Stimulated activated naive CD8-positive, alpha-beta T cell treated with anti-CD3 and anti-CD28 coated beads, Interleukin-15, amount 100 ng/mL, for 72 hours (primary cell): ENCODE results near the gene WDR31.
A peak's percentile ranks its signal among the peaks of the same experiment; 100 is the strongest.
"Not testable (repeated sequence)": the region's sequence is repeated elsewhere in the genome, so short reads cannot be mapped to it uniquely, and the experiment has no call there.

Experiments
- ATAC-seq: fragments of 150-1000 bp; cut with Tn5 transposase; 2 replicates; pipeline ENCODE4 v1.10.0; 2021; ENCODE audit warnings: mild to moderate bottlenecking, moderate library complexity
- DNase-seq, 2 donors: peaks; one replicate each; pipeline ENCODE4 v3.0.0; 2021 to 2022
- H3K27ac Mint-ChIP-seq, 2 donors: one replicate each; pipeline ENCODE4 v1.8.0; 2022; ENCODE audit warnings: mild to moderate bottlenecking in 2 of 2, mixed read lengths in 2 of 2, moderate library complexity in 2 of 2
- H3K27me3 Mint-ChIP-seq: one replicate; pipeline ENCODE4 v1.8.0; 2022; ENCODE audit warnings: mixed read lengths
- H3K4me1 Mint-ChIP-seq: one replicate; pipeline ENCODE4 v1.8.0; 2022; ENCODE audit warnings: mild to moderate bottlenecking, mixed read lengths
- H3K4me3 Mint-ChIP-seq, 2 donors: one replicate each; pipeline ENCODE4 v1.8.0; 2022; ENCODE audit warnings: mild to moderate bottlenecking in 2 of 2, mixed read lengths in 2 of 2, moderate library complexity in 1 of 2
- H3K9me3 Mint-ChIP-seq, 2 donors: one replicate each; pipeline ENCODE4 v1.8.0; 2022; ENCODE audit warnings: mixed read lengths in 2 of 2

The WDR31 gene

GRCh38 chr9:113296796-113297558, 43.1 kb downstream of the WDR31 start:
- Mint-ChIP-seq H3K4me3 (no peak overlapping the region), H3K27me3 (no peaks in the 10 kb centered on the region), H3K9me3 (no peaks in the 10 kb centered on the region), H3K4me1 (no peaks in the 10 kb centered on the region), H3K27ac (peak overlapping the region in 1 of 2 donors; percentile 23)
- DNase-seq (no peak), ATAC-seq (no peak)

GRCh38 chr9:113296247-113296646, 43.8 kb downstream of the WDR31 start:
- H3K4me3 Mint-ChIP-seq, DNase-seq, H3K27ac Mint-ChIP-seq, H3K4me1 Mint-ChIP-seq, H3K27me3 Mint-ChIP-seq, H3K9me3 Mint-ChIP-seq, ATAC-seq: not testable (repeated sequence)

DNA sequence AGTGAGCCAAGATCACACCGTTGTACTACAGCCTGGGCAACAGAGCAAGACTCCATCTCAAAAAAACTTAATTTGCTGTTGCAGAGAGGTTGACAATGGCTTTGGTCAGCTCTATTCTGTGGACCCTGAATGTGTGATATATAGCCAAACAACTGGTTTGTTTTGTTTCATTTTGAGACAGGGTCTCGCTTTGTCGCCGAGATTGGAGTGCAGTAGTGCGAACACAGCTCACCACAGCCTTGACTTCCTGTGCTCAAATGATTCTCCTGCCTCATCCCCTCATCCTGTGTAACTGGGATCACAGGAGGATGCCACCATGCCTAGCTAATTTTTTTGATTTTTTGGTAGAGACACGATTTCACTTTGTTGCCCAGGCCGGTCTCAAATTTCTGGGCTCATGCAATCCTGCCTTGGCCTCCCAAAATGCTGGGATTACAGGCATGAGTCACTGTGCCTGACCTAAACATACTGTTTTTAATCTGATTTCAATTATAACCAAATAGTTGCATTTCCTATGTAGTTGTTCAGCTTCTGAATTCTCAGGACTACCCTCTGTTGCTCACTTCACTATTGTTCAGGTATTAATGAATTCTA, 46.7 kb downstream of the WDR31 start:
- H3K27ac Mint-ChIP-seq: no peak overlapping the region
- no peak for ATAC-seq

GRCh38 chr9:113290052-113290607, 49.9 kb downstream of the WDR31 start:
- H3K9me3 Mint-ChIP-seq: no peaks in the 10 kb centered on the region

More for the DNA sequence above, 46.7 kb downstream of the WDR31 start:
- no peaks in the 10 kb centered on the region for H3K4me1 Mint-ChIP-seq
- no peak overlapping the region for H3K4me3 Mint-ChIP-seq
- H3K9me3 Mint-ChIP-seq: no peaks in the 10 kb centered on the region
- H3K27me3 Mint-ChIP-seq: no peaks in the 10 kb centered on the region
- DNase-seq: no peak

GRCh38 chr9:113289091-113289490, 51.0 kb downstream of the WDR31 start:
- Mint-ChIP-seq H3K9me3 (no peaks in the 10 kb centered on the region), H3K4me3 (no peak overlapping the region), H3K4me1 (no peaks in the 10 kb centered on the region), H3K27ac (peak overlapping the region in 1 of 2 donors; percentile 2), H3K27me3 (no peaks in the 10 kb centered on the region)
- DNase-seq (no peak), ATAC-seq (no peak)

More at GRCh38 chr9:113290052-113290607, 49.9 kb downstream of the WDR31 start:
- no peak for DNase-seq
- ATAC-seq: no peak
- Mint-ChIP-seq H3K27me3 (no peaks in the 10 kb centered on the region), H3K4me1 (no peaks in the 10 kb centered on the region), H3K27ac (peak overlapping the region in 1 of 2 donors; percentile 90), H3K4me3 (no peak overlapping the region)

GRCh38 chr9:113281356-113281755, 58.7 kb downstream of the WDR31 start:
- DNase-seq (no peak), ATAC-seq (no peak)
- Mint-ChIP-seq H3K4me3 (no peak overlapping the region), H3K9me3 (no peaks in the 10 kb centered on the region), H3K4me1 (peaks cover 21% of the 10 kb centered on the region), H3K27me3 (no peaks in the 10 kb centered on the region), H3K27ac (no peak overlapping the region)

- H3K27me3 Mint-ChIP-seq: no peaks in the 10 kb centered on the region
- H3K9me3 Mint-ChIP-seq: no peaks in the 10 kb centered on the region
- H3K4me1 Mint-ChIP-seq: peaks cover 28% of the 10 kb centered on the region
- DNase-seq (no peak), ATAC-seq (no peak)
- no peak overlapping the region for H3K4me3 Mint-ChIP-seq
- H3K27ac Mint-ChIP-seq: no peak overlapping the region
Measured at GRCh38 chr9:113278840-113279239, 61.2 kb downstream of the WDR31 start.

GRCh38 chr9:113275157-113276131, 64.6 kb downstream of the WDR31 start, which contains the start of the genes CDC26 and PRPF4:
CDC26 (minus strand) TSS chr9:113275572; CDS start chr9:113272507, 3,065 bp downstream.
PRPF4 (plus strand) TSS chr9:113275658; CDS start chr9:113275744, 86 bp downstream.
- no peak within 1 kb of the TSS for H3K27ac Mint-ChIP-seq
- peak; percentile 91 to 95 for DNase-seq
- peaks cover 19% of the 10 kb centered on the region for H3K4me1 Mint-ChIP-seq
- ATAC-seq: peak; percentile 99
- no peak within 1 kb of the TSS for H3K4me3 Mint-ChIP-seq
- H3K9me3 Mint-ChIP-seq: no peaks in the 10 kb centered on the region
- H3K27me3 Mint-ChIP-seq: no peaks in the 10 kb centered on the region

DNA sequence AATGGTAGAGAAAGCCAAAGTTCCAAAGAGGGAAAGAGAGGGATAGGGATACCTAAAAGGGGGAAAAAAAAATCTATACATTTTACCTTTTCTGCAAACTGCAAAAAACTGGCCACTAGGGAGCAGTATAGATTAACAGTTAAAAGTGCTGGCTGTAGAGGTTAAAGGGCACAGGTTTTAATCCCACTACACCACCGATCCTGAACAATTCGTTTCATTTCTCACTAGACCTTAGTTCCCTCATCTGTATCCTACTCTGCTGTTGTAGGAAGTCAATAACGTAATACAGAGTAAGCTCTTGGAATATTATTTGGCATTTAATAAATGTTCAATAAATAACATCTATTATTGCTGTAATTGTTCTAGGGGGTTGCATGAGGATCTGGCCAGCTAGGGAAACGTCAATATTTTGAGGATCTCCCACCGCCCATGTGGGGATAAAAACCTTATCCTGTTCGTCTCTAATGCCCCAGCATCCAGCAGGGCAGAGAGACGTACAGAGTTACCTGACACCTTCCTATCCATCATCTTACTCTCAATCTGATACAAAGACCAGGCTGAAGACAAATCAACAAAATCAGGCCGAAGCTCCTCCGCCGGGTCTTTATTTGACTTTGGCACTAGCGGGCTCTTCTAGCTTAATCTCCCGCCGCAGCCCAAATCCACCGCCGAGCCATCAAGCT, 65.5 kb downstream of the WDR31 start:
- ATAC-seq (peak; percentile 24), DNase-seq (peak; percentile 26 to 38)
- H3K9me3 Mint-ChIP-seq: no peaks in the 10 kb centered on the region

DNA sequence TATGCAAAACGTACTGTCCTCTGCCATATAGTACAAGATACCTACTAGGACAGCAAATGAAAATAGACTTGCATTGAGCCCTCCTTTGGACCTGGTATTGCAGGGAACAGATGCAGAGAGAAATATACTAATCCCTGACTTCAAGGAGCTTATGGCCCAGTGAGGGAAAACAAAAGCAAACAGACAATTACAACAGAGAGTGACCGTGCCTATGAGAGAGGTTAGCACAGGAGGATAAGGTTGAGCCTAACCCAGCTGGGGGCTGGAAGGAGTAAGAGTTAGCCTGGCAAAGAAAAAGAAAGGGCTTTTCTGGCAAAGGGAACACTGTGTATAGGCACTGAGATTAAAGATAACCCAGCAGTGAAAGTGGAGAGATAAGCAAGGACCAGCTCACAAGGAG, 70.2 kb downstream of the WDR31 start:
- H3K4me1 Mint-ChIP-seq: peaks cover 14% of the 10 kb centered on the region
- ATAC-seq (no peak), DNase-seq (no peak)
- peak overlapping the region in 1 of 2 donors; percentile 12 for H3K27ac Mint-ChIP-seq
- H3K4me3 Mint-ChIP-seq: no peak overlapping the region
- no peaks in the 10 kb centered on the region for H3K27me3 Mint-ChIP-seq
- H3K9me3 Mint-ChIP-seq: no peaks in the 10 kb centered on the region

More for the DNA sequence above, 65.5 kb downstream of the WDR31 start:
- Mint-ChIP-seq H3K27me3 (no peaks in the 10 kb centered on the region), H3K27ac (no peak overlapping the region), H3K4me3 (no peak overlapping the region), H3K4me1 (peaks cover 26% of the 10 kb centered on the region)

DNA sequence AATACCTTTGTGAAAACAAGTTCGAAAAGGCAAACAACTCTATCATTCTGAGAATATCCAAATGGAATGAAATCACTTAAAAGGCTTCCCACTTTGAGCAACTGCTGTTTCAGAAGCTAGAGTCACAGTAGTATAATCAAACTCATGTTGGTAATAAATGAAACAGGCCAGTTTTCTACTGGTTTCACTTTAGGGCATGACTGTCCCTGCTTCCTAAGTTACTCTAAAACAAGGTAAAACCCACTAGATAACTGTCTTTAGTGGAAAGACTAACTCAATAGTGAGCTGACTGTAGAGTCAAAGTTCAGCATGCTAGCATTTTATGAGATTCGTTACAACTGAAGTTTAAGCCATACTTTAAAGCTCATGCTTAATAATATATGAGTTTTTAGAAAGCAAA, 70.7 kb downstream of the WDR31 start:
- Mint-ChIP-seq H3K27ac (peak overlapping the region in 1 of 2 donors; percentile 74), H3K4me3 (no peak overlapping the region), H3K9me3 (no peaks in the 10 kb centered on the region), H3K27me3 (no peaks in the 10 kb centered on the region), H3K4me1 (peaks cover 13% of the 10 kb centered on the region)
- DNase-seq: no peak
- peak; percentile 62 for ATAC-seq

- peak overlapping the region; percentile 4 to 81 for H3K27ac Mint-ChIP-seq
- H3K4me1 Mint-ChIP-seq: peaks cover 8% of the 10 kb centered on the region
- H3K27me3 Mint-ChIP-seq: no peaks in the 10 kb centered on the region
- ATAC-seq: no peak
- DNase-seq: no peak
- no peak overlapping the region for H3K4me3 Mint-ChIP-seq
- no peaks in the 10 kb centered on the region for H3K9me3 Mint-ChIP-seq
Measured at GRCh38 chr9:113267911-113268566, 72.0 kb downstream of the WDR31 start.

GRCh38 chr9:113266174-113266573, 73.9 kb downstream of the WDR31 start:
- ATAC-seq: no peak

More at GRCh38 chr9:113266174-113266573, 73.9 kb downstream of the WDR31 start:
- Mint-ChIP-seq H3K4me1 (peaks cover 8% of the 10 kb centered on the region), H3K27ac (no peak overlapping the region), H3K27me3 (no peaks in the 10 kb centered on the region), H3K4me3 (no peak overlapping the region), H3K9me3 (no peaks in the 10 kb centered on the region)
- no peak for DNase-seq
